HG02852 (cell line): ENCODE measurements around the gene VWA8.
"Not testable (repeated sequence)": the region's sequence is repeated elsewhere in the genome, so short reads cannot be mapped to it uniquely, and the experiment has no call there.

Experiments
- ATAC-seq: cut with Tn5 transposase; IDR thresholded peaks from one replicate; pipeline ENCODE4 v1.9.1; 2021; ENCODE audit warnings: mild to moderate bottlenecking, moderate library complexity; ENCODE audit not compliant: unreplicated experiment

Gene VWA8

GRCh38 chr13:41859565-41859964 lies 101.3 kb downstream of the VWA8 start:
- no peak for ATAC-seq

- ATAC-seq = no peak
Observed at GRCh38 chr13:41858780-41859179, 102.1 kb downstream of the VWA8 start.

- no peak for ATAC-seq
Observed at GRCh38 chr13:41854758-41855157, 106.2 kb downstream of the VWA8 start.

GRCh38 chr13:41851351-41851750 lies 109.6 kb downstream of the VWA8 start:
- ATAC-seq = no peak

GRCh38 chr13:41848435-41849255 lies 112.3 kb downstream of the VWA8 start:
- ATAC-seq = no peak

GRCh38 chr13:41847216-41847615 lies 113.7 kb downstream of the VWA8 start:
- no peak for ATAC-seq

- ATAC-seq = no peak
Observed at GRCh38 chr13:41842036-41842620, 118.8 kb downstream of the VWA8 start.

- ATAC-seq = no peak
Observed at GRCh38 chr13:41837629-41838028, 123.3 kb downstream of the VWA8 start.

GRCh38 chr13:41835871-41836270 lies 125.0 kb downstream of the VWA8 start:
- no peak for ATAC-seq

- not testable (repeated sequence) for ATAC-seq
Observed at GRCh38 chr13:41834697-41835096, 126.2 kb downstream of the VWA8 start.

- no peak for ATAC-seq
Observed at GRCh38 chr13:41833831-41834230, 127.1 kb downstream of the VWA8 start.

GRCh38 chr13:41833201-41833600 lies 127.7 kb downstream of the VWA8 start:
- ATAC-seq = no peak

GRCh38 chr13:41827507-41828213 lies 133.2 kb downstream of the VWA8 start:
- ATAC-seq = no peak

GRCh38 chr13:41825691-41826090 lies 135.2 kb downstream of the VWA8 start:
- ATAC-seq = no peak

- no peak for ATAC-seq
Observed at GRCh38 chr13:41823476-41823875, 137.4 kb downstream of the VWA8 start.

GRCh38 chr13:41822560-41822959 lies 138.3 kb downstream of the VWA8 start:
- no peak for ATAC-seq

GRCh38 chr13:41821238-41821594 lies 139.7 kb downstream of the VWA8 start:
- ATAC-seq = no peak

- no peak for ATAC-seq
Observed at GRCh38 chr13:41820581-41821237, 140.2 kb downstream of the VWA8 start.

- no peak for ATAC-seq
Observed at GRCh38 chr13:41816057-41816456, 144.9 kb downstream of the VWA8 start.

- ATAC-seq = no peak
Observed at GRCh38 chr13:41813426-41813825, 147.5 kb downstream of the VWA8 start.

GRCh38 chr13:41812851-41813250 lies 148.1 kb downstream of the VWA8 start:
- ATAC-seq = peak; percentile 64
